ENCODE results near the gene MXRA8. TPM values are rescaled to one million over a fixed set of nuclear protein-coding genes. Genes with fewer than 3 reads are reported as not detected.

MXRA8 gene
- total RNA-seq, 2 donors from 2014 or later = 23.3 to 48.5 TPM

DNA sequence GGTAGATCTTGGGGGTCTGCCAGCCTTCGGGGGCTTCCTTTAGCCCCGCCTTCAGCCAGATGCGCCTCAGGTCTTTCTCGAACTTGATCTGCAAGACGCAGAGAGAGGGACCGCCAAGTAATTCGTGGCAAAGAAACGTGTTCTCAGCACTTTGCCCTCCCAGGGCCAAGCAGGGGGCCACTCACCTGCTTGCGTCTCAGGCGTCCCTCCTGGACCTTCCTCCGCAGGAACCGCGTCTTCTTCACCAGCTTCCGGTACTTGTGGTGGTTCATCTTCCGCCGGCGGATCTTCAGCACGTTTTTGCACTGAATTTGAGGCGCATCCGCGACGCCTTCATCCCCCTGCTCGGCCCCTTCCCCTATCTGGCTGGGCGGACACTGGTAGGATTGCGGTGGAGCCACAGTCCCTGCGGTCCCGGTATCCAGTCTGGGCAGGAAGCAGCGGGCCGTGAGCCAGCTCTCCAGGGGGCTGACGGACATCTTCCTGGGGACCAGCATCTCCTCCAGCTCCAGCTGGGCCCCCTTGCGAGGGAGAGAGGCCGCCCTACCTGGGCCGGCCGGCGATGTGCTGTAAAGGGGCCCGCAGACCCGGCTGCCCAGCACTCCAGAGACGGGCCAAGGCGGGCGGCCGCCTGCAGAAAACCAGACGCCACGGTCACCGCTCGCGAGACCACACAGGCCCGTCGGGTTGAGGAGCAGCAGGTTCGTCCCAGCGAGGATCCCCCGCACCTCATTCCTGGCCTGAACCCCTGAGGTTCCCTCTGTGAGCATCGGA, 15.6 kb upstream of the MXRA8 start:
- 36 to 67% methylated on average over 24 to 50 of the region's 52 CpGs for WGBS, 2 donors
- Histone ChIP-seq H3K27me3 (no peaks in the 10 kb centered on the region), H3K9me3 (no peaks in the 10 kb centered on the region), H3K36me3 (replicated peaks in 1 of 2; ENCODE audit: insufficient read depth in 1 of 2, low read depth in 2 of 2) (no peaks in the 10 kb centered on the region), H3K4me1 (peaks cover 36% of the 10 kb centered on the region), H3K4me3 (peak overlapping the region; percentile 98 to 100), H3K27ac (peak overlapping the region in 3 of 4 donors; percentile 78 to 96 (median 93))
- ATAC-seq (no peak), DNase-seq (no peak)
- intact Hi-C loops (cut with DNase I) = no loop called here
- TF ChIP-seq, protein P1, sequence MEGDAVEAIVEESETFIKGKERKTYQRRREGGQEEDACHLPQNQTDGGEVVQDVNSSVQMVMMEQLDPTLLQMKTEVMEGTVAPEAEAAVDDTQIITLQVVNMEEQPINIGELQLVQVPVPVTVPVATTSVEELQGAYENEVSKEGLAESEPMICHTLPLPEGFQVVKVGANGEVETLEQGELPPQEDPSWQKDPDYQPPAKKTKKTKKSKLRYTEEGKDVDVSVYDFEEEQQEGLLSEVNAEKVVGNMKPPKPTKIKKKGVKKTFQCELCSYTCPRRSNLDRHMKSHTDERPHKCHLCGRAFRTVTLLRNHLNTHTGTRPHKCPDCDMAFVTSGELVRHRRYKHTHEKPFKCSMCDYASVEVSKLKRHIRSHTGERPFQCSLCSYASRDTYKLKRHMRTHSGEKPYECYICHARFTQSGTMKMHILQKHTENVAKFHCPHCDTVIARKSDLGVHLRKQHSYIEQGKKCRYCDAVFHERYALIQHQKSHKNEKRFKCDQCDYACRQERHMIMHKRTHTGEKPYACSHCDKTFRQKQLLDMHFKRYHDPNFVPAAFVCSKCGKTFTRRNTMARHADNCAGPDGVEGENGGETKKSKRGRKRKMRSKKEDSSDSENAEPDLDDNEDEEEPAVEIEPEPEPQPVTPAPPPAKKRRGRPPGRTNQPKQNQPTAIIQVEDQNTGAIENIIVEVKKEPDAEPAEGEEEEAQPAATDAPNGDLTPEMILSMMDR (IDR thresholded peaks at IDR 0.05) = no peak
- TF ChIP-seq POLR2A (IDR thresholded peaks at IDR 0.05) = no peak

DNA sequence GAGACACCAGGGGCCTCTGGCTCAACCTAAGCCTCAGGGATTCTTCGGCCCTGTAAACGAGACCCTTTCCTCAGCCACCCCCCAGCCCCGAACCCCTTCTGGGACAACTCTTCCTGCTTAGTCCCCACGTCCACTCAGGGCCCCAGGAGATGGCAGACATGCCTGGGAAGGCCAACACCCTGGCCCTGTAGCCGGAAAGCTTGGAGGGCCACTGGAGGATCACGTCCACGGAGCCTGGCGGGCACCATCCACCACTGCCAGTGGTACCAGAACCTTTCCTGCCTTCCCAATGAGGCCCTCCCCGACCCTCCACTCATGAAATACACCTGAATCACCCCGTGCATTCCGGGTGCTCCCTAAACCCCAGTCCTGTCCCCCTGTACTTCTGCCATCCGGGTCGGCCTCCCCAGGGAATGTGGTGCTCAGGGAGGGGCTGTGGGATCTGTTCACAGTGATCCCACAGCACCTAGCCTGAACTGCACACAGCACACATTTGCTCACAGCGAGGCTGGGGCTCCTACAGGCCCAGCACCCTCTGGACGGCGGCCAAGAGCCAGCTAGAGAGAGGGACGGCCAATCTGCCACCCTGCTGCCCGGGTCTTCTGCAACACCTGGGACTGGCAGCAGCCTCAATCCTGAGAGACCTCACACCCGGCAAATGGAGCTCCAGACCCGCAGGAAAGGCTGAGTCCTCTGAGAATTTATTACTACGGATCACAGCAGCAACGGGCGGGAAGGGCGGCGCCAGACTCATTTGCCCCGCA, 14.9 kb upstream of the MXRA8 start:
- DNase-seq (no peak), ATAC-seq (no peak)
- intact Hi-C loops (cut with DNase I) = no loop called here
- Histone ChIP-seq H3K4me1 (peaks cover 36% of the 10 kb centered on the region), H3K9me3 (no peaks in the 10 kb centered on the region), H3K4me3 (no peak overlapping the region), H3K36me3 (replicated peaks in 1 of 2; ENCODE audit: insufficient read depth in 1 of 2, low read depth in 2 of 2) (no peaks in the 10 kb centered on the region), H3K27me3 (no peaks in the 10 kb centered on the region), H3K27ac (peak overlapping the region in 1 of 4 donors; percentile 12)
- TF ChIP-seq POLR2A (IDR thresholded peaks at IDR 0.05) = no peak
- TF ChIP-seq, protein P1 (IDR thresholded peaks at IDR 0.05) = no peak
- WGBS, 2 donors = 73 to 77% methylated on average over 17 to 26 of the region's 26 CpGs

DNA sequence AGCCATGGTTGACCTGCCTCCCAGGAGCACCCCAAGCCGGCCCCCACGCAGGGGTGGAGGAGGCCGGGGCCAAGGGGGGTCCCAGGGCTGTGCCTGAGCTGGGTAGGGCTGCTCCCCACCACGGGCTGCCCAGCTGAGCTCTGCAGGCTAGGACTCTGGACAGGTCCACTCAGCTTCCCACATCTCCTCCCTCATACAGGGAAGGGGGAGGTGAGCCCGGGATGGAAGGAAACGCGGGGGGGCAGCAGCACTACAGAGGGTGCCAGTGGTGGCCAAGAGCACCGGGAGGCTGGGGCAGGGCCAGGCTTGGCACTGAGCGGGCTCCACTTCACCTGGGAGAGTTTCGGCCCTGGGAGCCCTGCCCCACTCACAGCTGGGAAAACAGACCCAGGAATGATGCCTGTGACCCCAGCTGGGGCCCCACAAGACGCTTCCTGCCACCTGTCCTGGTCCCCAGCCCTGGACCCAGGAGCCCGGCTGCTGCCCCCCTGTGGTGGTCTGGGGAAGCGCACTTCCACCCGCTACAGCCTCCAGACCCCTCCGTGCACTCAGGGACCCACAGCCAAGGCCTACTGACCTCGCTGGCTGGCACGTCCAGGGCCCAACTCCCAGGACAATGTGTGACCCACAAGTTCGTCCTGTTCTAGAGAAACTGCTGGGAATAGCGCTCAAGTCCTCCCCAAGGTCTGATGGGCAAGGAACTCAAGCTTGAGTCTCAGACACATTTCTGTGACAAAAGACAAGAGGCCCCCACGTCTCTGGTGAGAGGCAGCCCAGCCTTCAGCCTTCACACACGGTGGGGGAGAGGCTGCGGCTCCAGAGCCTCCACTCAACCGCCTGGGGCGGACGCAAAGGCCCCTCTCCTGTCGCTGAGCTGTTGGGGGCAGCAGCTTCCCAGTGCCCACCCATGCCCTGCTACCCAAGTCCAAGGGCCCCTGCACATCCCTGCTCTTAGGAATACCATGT, 13.7 kb upstream of the MXRA8 start:
- H3K4me3 ChIP-seq = no peak overlapping the region
- peak; percentile 72 to 81 (median 76) for DNase-seq
- peak; percentile 26 for ATAC-seq

DNA sequence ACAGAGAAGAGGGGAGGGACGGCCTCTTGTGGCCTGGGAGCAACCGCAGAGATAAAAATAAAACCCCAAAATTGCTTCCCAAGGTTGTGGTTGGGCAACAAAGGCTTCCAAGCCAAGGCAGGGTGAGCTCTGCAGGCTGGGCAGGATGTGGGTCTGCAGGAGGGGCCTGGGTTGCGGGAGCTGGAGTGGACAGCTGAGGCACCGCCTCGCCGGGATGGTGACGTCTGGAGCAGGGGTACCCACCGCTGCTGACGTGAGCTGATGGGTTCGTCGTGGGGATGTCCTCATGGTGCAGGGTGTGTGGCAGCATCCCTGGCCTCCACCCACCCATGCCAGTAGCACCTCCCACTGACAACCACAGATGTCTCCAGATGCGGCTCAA, 13.0 kb upstream of the MXRA8 start:
- peak overlapping the region in 2 of 4 donors; percentile 18 to 40 for H3K27ac ChIP-seq
- intact Hi-C loops (cut with DNase I) = no loop called here
- H3K27me3 ChIP-seq = no peaks in the 10 kb centered on the region
- DNase-seq (no peak), ATAC-seq (no peak)
- 52 to 93% methylated on average over 2 to 12 of the region's 12 CpGs for WGBS, 2 donors
- no peaks in the 10 kb centered on the region for H3K36me3 ChIP-seq (replicated peaks in 1 of 2; ENCODE audit: insufficient read depth in 1 of 2, low read depth in 2 of 2)
- H3K4me1 ChIP-seq = peaks cover 35% of the 10 kb centered on the region
- no peaks in the 10 kb centered on the region for H3K9me3 ChIP-seq
- no peak overlapping the region for H3K4me3 ChIP-seq
- no peak for TF ChIP-seq POLR2A (IDR thresholded peaks at IDR 0.05)
- TF ChIP-seq, protein P1 (IDR thresholded peaks at IDR 0.05) = no peak

More for the DNA sequence above, 13.7 kb upstream of the MXRA8 start:
- Histone ChIP-seq H3K4me1 (peaks cover 36% of the 10 kb centered on the region), H3K36me3 (replicated peaks in 1 of 2; ENCODE audit: insufficient read depth in 1 of 2, low read depth in 2 of 2) (no peaks in the 10 kb centered on the region), H3K27ac (peak overlapping the region in 3 of 4 donors; percentile 18 to 40 (median 33)), H3K9me3 (no peaks in the 10 kb centered on the region), H3K27me3 (no peaks in the 10 kb centered on the region)
- TF ChIP-seq POLR2A (IDR thresholded peaks at IDR 0.05) = no peak
- TF ChIP-seq, protein P1 (IDR thresholded peaks at IDR 0.05) = peak; percentile 81 to 97 (median 85)
- intact Hi-C loops (cut with DNase I) = no loop called here
- WGBS, 2 donors = 13 to 16% methylated on average over 3 to 24 of the region's 26 CpGs
